Hematopoietic multipotent progenitor cell treated with erythropoietin and hydrocortisone succinate and interleukin-3 and kit ligand, for 6 days (in vitro differentiated cells): ENCODE data around the gene NUP93.

Source experiments
- DNase-seq: peaks from one replicate; pipeline ENCODE4 v3.0.0-alpha.2; 2015

Gene NUP93

GRCh38 chr16:56744996-56745640 is 15.2 kb downstream of the NUP93 start:
- no peak for DNase-seq

- no peak for DNase-seq
Measured at GRCh38 chr16:56747486-56748045, 17.6 kb downstream of the NUP93 start.

GRCh38 chr16:56748191-56748590 is 18.3 kb downstream of the NUP93 start:
- no peak for DNase-seq

- no peak for DNase-seq
Measured at GRCh38 chr16:56748826-56749225, 18.9 kb downstream of the NUP93 start.

- DNase-seq = no peak
Measured at GRCh38 chr16:56749672-56750491, 20.0 kb downstream of the NUP93 start.

GRCh38 chr16:56753410-56753809 is 23.5 kb downstream of the NUP93 start:
- DNase-seq = no peak

- no peak for DNase-seq
Measured at GRCh38 chr16:56755038-56755437, 25.1 kb downstream of the NUP93 start.

GRCh38 chr16:56758432-56758831 is 28.5 kb downstream of the NUP93 start:
- no peak for DNase-seq

- DNase-seq = no peak
Measured at GRCh38 chr16:56758930-56759329, 29.0 kb downstream of the NUP93 start.

GRCh38 chr16:56763291-56763916 is 33.5 kb downstream of the NUP93 start:
- peak; percentile 53 for DNase-seq

- peak; percentile 48 for DNase-seq
Measured at GRCh38 chr16:56764835-56765234, 34.9 kb downstream of the NUP93 start.

- no peak for DNase-seq
Measured at GRCh38 chr16:56765949-56766348, 36.0 kb downstream of the NUP93 start.

GRCh38 chr16:56767024-56767423 is 37.1 kb downstream of the NUP93 start:
- DNase-seq = no peak

GRCh38 chr16:56769677-56770076 is 39.7 kb downstream of the NUP93 start:
- no peak for DNase-seq

- no peak for DNase-seq
Measured at GRCh38 chr16:56771558-56772279, 41.8 kb downstream of the NUP93 start.

GRCh38 chr16:56773532-56773931 is 43.6 kb downstream of the NUP93 start:
- DNase-seq = no peak

- no peak for DNase-seq
Measured at GRCh38 chr16:56774016-56774680, 44.2 kb downstream of the NUP93 start.

GRCh38 chr16:56775162-56775561 is 45.2 kb downstream of the NUP93 start:
- DNase-seq = no peak

GRCh38 chr16:56776562-56776961 is 46.6 kb downstream of the NUP93 start:
- DNase-seq = peak; percentile 12

GRCh38 chr16:56777001-56777400 is 47.1 kb downstream of the NUP93 start:
- DNase-seq = no peak

GRCh38 chr16:56777482-56777881 is 47.6 kb downstream of the NUP93 start:
- no peak for DNase-seq

- DNase-seq = no peak
Measured at GRCh38 chr16:56779906-56780305, 50.0 kb downstream of the NUP93 start.
